HL-60/S4 treated with phorbol 12-myristate 13-acetate at 8.2 ng/mL for 4 days and 3 days (cell line): ENCODE results near the gene SLC35B2.

Source experiments
- in situ Hi-C: fragments of 300-500 bp; cut with MboI; formaldehyde crosslinking; loops from 2 replicates; pipeline ENCODE4 v1.15.0; 2022; ENCODE audit warnings: low sequenced_read_pairs

SLC35B2 gene

DNA sequence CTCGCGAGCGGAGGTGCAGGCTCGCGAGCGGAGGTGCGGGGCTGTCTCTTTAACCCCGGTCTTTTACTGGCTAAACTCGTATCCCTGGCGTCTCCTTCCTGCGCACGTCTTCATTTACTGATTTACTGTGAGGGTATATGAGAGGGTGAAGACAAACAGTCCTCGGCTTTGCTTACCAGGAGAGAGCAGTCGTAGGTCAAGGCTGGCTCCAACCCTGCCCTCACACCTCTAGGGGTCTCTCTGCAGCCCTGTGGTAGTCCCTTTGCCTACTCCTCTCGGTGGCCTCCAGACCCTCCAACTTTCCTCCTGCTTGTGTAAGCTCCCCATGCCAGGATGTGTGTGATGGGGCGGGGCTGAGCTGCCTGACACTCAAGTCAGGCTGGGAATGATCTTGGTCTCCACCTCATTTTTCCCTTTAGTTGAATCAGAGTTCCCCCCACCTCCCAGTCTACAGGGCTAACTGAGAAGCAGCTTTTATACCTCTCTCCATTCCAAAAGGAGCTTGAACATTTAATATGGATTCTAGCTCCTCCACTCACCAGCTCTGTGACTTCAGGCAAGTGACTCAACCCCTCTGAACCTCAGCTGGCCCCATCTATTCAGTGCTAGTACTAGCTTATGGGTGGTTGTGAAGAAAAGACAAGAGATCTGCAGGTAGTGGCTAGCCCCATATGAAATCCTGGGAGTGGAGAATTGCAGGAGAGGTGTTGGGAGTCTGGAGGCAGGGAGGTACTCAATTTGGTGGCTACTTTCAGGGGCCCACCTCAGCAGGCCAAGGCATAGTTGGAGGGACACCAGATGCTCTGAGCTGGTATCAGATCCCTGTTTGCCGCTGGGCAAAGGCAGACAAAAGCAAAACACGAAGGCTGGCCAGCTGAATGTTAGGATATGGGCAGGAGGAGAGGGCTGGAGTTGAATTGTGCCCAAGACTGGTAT lies 33.0 kb downstream of the SLC35B2 start:
- in situ Hi-C loops = no loop called here

DNA sequence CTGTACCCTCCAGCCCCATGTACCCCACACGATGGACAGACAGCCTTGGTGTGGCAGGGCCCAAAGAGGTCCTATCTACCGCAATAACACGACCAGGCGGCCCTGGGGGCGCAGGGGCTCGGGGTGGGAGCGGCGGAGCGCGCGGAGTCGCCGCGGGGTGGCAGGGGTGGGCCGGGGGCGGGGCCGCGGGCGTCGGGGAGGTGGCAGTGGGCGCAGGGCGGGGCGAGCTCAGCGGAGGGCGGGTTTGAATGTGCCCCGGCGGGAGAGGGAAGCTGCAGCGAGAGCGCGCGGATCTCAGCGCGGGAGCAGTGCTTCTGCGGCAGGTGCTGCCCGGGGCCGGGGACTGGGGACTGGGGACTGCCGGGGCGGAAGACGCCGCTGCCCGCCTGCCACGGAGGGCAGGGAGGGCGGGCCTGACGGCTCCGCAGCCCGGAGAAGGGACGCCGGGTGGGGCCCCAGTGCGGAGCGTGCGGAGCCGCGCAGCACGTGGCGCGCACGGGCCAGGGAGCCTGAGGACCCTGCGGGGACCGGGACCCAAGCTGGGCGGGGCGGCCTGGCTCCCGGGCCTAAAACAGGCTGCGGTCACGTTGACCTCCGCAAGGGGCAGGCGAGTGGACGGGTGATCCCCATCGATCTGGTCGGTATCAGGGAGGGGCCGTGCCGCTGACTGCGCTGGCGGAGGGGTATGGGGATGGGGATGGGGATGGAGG lies 33.9 kb downstream of the SLC35B2 start, which contains the start of gene SLC29A1:
SLC29A1 (plus strand) TSS at position 277 of the 710 bp plus-strand sequence. CDS start 3,719 bp downstream, outside the sequence.
- in situ Hi-C loops = no loop called here

DNA sequence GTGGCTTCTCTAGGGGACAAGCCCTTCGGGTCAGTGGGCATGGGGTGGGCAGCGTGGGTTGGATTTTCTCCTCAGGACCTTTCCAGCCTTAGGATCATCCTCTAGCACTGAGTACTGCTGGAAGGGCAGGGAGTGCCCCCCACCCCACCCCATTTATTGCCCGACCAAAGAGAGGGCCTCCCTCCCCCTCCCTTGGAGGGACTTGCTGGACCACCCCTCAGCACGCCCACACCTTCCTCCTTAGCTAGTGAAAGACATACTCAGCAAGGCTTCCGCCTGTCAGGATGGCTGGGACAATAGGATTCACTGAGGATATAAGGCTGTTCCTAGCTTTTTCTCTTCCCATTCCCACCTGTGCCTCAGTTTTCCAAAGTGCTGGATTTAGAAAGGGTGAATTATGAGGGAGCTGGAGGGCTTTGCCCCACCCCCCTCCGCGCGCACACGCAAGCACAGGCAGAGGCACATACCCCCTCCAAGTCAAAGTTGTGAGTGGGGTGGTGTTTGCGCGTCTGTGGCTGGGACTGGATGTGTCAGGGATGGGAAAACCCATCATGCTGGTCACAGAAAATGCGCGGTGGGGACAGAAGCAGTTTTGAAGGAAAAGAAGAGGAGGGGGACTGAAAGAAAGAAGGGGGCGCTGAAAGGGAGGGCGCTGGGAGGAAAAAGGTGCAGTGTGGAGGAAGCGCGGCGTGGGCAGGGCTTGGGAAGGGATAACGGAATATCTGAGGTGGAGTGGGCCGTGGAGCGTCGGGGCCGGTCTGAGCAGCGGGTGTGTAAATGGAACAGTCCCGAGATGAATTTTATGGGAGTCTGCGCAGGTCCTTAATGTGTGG lies 34.6 kb downstream of the SLC35B2 start:
- in situ Hi-C loops = no loop called here

DNA sequence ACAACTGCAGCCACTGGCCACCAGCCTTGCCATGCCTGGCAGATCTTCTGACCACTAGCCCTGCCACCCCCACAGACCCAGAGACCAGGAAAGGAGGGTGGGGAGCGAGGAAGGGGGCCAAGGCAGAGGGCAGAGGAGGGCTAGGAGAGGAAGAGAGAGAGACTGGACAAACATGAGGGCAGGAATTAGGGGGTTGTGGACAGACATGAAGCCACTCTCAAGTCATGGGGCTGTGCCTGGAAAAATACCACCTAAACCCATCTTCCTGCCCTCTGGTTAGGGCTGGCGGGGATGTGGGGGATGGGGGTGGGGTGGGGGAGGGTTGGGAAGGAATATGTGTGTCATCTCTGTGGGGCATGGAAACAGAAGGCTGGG lies 35.4 kb downstream of the SLC35B2 start:
- in situ Hi-C loops = no loop called here

DNA sequence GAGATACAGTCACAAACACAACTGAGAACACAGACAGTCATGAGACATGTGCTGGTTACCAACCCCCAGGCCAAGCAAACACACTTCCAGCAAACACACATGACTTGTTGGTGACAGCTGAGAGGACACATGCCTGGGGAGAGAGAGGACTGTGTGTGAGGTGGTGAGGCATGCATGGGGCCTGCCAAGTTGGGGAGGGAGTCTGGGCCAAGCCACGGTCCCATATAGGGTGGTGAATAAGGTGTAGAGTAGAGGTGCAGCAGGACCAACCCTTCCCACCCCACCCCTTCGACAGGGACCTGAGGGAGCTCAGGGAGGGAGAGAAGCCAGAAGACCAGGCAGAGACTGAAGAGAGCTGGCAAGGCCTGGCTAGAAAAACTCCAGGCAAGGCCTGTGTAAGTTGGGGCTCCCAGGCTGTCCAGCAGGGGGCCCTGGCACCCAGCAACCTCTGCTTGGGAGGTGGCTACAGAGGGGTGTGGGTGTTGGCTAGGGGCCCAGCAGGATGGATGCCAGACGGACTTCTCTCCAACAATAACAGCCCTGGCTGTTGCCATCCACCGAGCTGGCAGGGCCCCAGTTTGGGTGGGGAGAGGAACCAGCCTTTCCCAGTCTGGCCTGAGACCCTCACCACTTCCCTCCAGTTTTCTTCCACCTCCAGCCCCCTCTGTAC lies 35.9 kb downstream of the SLC35B2 start:
- in situ Hi-C loops = no loop called here

DNA sequence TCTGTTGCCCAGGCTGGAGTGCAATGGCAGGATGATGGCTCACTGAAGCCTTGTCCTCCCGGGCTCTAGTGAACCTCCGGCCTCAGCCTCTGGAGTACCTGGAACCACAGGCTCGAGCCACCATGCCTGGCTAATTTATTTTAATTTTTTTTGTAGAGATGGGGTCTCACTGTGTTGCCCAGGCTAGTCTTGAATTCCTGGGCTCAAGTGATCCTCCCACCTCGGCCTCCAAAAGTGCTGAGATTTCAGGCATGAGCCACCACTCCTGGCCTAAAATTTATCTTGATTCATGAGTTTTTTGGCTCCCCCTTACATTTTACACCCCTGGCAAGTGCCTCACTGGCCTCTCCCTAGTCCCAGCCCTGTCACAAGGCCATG lies 36.4 kb downstream of the SLC35B2 start:
- in situ Hi-C loops = no loop called here

DNA sequence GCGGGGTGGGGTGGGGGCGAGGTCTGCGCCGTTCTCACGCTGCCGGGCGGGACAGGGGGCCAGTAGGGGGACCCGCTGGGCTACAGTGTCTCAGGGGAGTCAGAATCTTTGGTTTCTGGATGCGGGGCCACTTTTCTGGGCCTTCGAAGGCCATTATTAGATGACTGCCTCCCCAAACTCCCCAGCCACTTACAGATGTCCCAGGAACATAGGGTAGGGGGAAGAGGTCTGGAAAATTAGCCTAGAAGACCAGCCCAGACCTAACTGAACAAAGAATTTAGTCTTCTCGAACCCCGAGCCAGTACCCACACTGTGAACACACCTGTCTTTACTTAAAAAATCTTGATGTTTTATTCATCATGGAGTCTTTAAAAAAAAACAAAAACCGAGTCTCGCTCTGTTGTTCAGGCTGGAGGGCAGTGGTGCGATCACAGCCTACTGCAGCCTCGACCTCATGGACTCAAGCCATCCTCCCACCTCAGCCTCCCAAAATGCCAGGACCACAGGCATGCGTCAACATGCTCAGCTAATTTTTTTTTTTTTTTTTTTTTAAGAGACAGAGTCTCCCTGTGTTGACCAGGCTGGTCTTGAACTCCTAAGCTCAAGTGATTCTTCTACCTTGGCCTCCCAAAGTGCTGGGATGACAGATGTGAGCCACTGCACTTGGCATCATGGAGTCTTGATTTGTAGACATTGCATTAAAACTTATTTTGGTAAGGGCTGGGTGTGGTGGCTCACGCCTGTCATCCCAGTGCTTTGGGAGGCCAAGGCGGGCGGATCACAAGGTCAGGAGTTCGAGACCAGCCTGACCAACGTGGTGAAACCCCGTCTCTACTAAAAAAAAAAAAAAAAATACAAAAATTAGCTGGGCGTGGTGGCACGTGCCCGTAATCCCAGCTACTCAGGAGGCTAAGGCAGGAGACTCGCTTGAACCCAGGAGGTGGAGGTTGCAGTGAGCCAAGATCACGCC lies 37.2 kb downstream of the SLC35B2 start:
- in situ Hi-C loops = no loop called here

DNA sequence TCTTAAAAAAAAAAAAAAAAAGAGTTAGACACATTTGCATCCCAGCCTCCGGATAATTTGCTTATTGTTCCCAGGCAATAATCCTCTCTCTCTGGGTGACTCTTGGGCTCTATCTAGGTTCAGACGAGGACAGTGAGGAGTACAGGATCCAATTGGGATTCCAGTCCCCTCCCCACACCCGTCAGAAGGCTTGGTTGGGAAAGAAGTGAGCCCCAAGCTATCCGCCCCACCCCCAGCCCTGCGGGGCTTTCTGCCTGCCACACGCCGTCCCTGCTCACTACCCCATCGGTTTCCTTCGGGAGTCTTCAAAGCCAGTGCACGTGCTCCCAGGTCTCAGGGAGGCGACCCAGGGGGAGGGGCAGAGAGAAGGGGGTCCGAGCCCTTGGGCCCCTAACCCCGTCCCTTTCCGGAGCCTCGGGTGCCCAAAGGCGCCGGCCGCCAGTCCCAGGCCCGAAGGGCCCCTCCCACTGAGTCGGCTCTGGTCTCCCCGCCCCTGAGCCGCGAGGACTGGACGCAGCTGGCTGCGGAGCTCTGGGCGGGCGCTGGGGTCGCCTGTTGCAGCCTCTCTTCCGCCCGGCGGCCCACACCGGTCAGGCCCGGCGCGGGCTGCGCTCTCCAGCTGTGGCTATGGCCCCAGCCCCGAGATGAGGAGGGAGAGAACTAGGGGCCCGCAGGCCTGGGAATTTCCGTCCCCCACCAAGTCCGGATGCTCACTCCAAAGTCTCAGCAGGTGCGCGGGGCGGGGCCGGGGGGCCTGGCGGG lies 38.1 kb downstream of the SLC35B2 start:
- in situ Hi-C loops = no loop called here

DNA sequence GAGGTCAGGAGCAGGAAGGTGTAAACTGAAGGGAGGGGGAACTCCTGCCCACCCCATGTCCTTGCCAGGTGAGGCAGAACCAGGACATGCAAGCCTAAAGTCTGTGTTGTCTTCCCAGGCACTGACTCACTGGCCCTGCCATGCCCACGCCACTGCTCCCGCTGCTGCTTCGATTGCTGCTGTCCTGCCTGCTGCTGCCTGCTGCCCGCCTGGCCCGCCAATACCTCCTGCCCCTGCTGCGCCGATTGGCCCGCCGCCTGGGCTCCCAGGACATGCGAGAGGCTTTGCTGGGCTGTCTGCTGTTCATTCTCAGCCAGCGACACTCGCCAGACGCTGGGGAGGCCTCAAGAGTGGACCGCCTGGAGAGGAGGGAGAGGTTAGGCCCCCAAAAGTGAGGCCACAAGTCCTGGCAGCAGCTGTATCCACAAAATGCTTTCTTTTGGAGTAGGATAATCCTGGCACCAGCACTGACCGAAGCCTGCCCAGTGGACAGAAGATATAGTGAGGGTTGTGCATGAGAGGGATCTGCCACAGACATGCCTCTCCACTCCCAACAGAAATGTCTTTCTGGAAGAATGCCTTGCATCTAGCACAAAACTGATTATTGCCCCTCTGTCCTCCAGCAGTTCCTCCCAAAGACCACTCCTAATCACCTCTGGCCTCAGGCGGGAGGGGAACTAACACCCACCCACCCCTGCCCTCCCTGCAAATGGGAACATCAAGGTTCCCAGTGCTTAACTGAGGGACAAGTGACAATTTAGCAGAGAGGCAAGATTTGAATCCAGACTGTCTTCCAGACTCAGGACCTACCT lies 39.8 kb downstream of the SLC35B2 start:
- in situ Hi-C loops = no loop called here

DNA sequence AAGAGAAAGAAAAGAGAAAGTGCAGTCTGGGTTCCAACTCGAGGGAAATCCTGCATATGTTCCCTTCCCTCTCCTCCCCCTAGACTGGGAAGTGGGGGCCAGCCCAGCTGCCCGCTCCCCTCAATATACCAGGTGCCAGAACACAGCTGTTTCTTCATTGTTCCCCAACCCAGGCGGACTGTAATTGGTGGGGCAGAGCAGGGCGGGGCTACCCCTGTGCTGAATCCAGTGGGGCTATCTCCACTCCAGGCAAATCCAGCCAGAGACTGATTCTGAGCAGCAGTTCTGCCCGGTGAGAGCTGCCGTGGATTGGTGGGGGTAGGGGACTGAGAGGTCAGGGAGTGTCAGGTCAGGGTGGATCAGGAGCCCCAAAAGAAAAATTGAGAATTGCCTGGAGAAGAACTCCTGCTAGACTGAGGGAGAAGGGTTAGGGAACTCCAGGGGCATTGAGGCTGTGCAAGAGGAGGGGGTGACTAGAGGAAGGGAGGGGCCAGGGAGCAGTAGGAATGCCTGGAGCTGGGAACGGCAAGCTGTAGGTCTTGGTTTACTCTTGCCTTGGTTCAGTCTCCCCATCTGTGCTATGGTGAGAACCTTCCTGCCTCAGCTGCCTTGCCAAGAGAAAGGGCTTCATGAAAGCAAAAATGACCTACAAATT lies 40.5 kb downstream of the SLC35B2 start, which contains the start of gene MYMX:
MYMX (plus strand) TSS at position 250 of the 655 bp plus-strand sequence. CDS start 546 bp downstream, outside the sequence.
- in situ Hi-C loops = no loop called here

DNA sequence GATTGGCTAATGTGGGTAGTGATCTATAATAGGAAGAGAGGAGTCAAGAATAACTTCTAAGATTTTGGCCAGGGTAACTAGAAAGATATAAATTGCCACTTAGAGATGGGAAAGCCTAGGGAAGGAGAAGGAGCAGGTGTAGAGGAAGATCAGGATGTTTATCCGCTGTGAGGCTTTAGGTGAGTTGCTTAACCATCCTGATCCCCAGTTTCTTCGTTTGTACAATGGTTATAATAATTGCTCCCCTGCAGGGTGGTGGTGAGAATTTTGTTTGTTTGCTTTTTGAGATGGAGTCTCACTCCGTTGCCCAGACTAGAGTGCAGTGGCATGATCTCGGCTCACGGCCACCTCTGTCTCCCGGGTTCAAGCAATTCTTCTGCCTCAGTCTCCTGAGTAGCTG lies 43.0 kb downstream of the SLC35B2 start:
- in situ Hi-C loops = no loop called here

DNA sequence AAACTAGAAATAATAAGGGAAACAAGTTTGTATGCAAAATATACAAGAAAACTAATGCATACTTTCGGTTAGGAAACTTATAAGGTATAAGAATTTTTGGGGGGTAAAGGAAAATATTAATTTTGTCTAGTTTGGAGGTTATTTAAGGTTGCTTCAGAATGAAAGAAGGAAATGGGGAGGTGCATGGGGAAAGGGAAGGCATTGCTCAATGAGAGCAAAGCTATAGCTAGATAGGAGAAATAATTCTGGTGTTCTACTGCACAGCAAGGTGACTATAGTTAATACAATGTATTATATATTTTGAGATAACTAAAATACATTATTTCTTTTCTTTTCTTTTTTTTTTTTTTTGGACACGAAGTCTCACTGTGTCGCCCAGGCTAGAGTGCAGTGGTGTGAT lies 46.0 kb downstream of the SLC35B2 start:
- in situ Hi-C loops = no loop called here

DNA sequence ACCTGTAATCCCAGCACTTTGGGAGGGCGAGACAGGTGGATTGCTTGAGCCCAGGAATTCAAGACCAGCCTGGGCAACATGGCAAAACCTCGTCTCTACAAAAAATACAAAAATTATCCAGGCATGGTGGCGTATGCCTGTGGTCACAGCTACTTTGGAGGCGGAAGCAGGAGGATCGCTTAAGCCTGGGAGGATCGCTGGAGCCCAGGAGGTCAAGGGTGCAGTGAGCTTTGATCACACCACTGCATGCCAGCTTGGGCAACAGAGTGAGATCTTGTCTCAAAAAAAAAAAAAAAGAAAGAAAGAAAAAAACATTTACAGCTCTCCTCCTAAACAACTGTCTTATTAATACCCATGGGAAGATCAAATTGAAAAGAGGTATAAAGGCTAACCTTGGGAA lies 49.4 kb downstream of the SLC35B2 start:
- in situ Hi-C loops = no loop called here
